ENCODE measurements around the gene HOPX.
"Not testable (repeated sequence)": the region's sequence is repeated elsewhere in the genome, so short reads cannot be mapped to it uniquely, and the experiment has no call there.

The HOPX gene

GRCh38 chr4:56653461-56654237 is 27.4 kb downstream of the HOPX start:
- FAIRE-seq: no peak

- no peak for FAIRE-seq
These were observed 28.9 kb downstream of the HOPX start for GRCh38 chr4:56652196-56652595.

- FAIRE-seq: no peak
These were observed 30.1 kb downstream of the HOPX start for GRCh38 chr4:56651056-56651350.

DNA sequence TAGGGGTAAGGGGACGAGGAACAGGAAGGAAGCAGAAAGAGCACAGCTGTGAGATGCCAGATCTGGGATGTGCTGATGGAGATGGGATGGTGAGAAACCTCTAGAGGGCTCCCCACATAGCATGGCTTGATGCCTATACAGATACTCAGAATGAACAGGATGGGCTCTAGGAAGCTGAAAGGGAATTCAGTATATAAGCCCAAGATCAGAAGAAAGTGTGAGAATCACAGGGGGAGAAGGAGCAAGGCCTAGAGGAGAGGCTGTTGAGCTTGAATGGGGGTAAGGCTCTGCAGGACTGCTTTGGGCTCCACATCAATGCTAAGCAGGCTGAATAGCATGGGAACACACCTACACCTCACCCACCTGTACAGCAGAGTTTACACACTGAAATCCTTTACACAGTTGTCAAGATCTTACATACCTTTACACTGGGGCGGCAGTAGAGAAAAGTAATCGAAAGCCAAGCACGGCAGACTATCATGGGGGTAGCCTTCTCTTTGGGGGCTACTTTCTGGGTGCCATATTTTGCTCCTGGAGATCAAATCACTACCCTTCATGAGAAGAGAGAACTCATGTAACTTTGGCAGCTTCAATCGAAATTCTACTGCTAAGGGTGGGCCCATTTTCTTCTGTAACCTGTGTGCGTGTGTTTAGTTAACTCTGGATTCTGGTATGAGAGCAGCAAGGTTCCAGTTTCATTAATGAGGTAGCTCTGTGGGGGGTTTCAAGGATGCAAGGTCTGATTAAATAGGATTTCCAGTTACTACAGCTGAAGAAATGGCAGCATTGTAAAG is 30.6 kb downstream of the HOPX start:
- no peak for FAIRE-seq

DNA sequence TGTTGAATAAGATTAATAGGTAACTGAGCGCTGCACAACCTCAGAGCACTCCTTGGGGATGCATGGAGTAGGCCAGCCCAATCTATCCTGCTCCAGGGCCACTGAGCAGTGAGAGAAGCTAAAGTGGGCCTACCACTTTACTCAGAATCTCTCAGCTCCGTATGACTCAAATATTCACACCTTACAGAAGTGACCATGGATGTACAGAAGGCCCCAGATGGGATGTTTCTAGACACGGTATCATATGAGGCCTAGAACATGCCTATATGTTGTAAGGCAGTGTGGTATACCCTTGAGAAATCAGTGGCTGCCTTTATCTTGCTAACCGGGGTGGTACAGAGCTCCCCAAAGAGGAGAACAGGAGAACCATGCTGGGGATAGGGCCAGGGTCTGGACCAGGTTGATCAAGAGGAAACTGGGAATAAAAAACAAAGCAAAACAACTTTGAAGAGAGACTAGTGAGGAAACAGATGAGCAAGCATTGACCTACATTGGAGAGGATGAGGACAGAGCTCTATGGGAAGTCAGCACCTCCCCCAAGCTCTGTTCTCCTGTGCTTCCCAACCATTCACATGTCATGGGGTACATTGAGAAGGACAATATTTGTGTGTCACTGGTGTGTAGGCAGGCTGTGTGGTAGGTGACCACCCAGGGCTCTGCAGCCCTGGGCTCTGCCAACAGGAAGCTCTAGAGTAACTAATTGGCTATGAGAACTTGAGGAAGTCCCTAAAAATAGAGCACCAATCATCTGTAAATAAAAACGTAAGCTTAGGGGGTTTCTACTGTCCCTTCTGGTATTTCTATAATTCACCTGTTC is 31.4 kb downstream of the HOPX start:
- no peak for FAIRE-seq

- no peak for FAIRE-seq
These were observed 32.3 kb downstream of the HOPX start for GRCh38 chr4:56648824-56649151.

DNA sequence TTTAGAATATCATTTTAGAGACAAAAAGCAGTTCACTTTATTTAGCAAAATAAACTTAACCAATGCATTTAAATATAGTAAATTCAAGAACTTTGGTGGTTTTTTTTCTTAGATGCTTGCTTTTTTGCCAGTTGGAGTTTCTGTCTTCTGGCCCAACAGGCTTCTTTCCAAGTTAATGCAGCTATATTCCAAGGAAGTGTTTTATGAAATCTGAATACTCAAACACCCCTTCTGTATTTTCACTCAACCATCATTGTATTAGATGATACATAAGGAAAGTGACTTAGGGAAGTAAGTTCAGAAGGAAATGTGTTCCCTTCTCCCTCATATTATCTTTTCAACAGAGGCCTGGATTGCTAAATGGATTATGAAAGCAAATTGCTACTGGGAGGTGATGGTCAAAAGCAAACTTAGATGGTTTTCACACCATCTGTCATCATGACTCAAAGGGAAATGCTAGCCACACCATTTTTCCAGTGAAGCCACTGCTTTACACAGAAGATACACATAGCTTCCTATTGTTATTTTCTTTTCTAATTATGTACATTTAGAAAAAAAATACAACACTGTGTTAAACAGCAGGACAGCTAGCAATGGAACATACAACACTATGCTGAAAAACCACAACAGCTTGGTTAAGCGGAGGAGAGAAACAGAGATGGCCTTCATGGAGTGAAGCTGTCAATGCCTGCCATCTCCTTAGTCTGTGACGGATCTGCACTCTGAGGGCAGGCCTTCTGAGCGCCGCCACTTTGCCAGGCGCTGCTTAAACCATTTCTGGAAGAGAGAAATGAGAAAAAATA is 32.9 kb downstream of the HOPX start:
- FAIRE-seq: no peak

DNA sequence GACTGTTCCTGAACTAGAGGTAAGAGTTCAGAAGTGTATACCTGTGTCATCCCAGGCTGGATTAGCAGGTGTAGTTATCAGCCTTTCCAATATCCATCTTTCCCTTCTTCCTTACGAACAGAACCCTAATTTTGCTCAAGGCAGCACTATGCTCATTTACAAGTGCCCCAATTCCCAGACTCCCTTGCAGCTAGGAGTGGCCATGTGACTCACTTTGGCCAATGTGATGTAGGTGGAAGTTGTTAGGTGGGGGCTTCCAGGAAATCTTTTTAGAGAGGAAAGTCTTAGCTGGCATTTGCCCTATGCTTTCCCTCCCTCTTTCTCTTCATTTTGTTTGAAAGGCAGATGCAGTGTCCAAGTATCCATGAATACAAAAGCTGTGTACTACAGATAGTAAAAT is 34.8 kb downstream of the HOPX start:
- no peak for FAIRE-seq

DNA sequence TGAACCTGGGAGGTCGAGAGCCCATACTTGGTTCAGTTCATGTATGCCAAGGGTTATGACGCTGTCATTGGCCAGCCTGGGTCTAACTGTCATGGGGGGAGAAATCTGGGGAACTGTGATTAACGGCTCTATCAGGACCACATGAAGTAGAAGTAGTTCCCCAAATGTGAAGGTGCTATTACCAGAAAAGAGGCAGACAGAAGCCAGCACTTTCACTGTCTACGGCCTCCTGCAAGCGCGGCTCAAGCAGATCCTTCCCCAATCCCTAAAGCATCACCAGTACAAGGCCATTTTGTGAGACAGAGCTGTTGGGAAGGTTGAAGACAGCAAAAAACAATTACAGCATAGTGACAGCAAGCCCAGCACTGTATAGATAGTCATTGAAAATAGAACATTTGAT is 37.5 kb downstream of the HOPX start:
- no peak for FAIRE-seq

DNA sequence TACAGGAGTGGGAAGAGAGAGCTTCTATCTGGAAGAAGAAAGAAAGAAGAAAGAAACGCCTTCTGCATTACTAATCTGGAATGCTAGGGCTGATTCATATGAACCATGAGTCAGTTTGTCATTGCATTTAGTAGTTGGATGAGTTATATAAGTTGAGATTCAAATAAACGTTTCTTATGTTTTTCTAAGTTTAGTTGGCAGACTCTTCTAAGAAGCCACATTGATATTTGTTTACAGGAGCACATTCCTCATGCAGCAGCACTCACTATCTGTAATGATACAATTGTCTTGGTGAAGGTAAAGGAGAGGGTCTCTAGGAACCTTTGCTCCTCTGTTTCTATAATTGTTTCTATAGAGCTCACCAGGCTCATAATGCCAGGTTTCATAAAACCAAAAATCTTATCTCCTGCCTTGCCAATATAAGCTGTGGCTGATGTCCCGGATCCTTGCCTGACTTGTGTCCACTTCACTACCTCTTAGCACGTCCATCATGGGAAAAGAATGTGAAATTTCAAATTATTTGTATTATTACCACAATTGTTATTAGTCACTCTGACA is 39.5 kb downstream of the HOPX start:
- no peak for FAIRE-seq

GRCh38 chr4:56640621-56641493 is 40.2 kb downstream of the HOPX start:
- no peak for FAIRE-seq

DNA sequence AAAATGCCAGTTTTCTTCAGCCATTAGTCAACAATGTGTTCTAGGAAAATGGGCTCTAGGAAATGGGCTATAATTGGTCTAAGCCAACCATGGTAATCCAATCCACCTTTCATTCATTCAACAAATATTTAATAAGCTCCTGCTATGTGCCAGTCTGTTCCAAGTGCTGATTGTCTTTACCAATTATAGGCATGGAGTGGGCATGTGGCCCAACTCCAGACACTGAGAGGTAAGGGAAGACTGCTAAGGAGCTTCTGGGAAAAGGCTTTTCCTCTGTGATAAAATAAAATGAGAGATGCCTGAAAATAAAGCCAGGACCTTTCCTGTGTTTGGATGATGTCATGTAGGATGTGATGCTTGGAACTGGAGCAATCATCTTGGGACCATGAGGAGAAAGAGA is 43.3 kb downstream of the HOPX start:
- FAIRE-seq: no peak

DNA sequence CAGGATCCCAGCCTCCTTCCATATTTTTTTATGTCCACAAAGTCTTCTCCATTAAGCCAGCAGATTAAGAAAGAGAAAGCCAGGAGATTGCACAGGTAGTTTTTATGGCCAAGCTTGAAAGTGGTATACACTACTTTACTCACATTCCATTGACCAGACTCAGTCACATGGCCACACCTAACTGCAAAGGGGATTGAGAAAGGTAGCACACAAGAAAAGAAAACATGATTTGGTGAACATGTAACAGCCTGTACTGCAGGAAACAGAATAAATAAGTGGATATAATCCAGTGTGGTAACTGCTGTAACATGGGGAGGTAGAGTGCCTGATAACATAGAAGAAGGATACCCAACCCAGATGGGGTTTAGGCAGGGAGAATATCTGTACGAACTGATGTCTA is 43.9 kb downstream of the HOPX start:
- no peak for FAIRE-seq

DNA sequence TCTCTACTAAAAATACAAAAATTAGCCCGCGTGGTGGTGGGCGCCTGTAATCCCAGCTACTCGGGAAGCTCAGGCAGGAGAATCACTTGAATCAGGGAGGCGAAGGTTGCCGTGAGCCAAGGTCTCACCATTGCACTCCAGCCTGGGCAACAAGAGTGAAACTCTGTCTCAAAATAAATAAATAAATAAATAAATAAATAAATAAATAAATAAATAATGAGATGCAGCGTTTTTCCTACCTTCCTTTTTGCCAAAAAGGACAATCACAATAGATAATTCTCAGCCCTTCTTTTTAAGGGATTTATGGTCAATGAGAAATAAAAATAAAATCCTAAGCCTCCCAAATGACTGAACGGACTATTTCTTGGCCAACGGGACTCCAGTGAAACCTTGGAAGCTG is 46.1 kb downstream of the HOPX start:
- not testable (repeated sequence) for FAIRE-seq

- FAIRE-seq: no peak
These were observed 47.6 kb downstream of the HOPX start for GRCh38 chr4:56633486-56633885.

- no peak for FAIRE-seq
These were observed 50.0 kb downstream of the HOPX start for GRCh38 chr4:56630876-56631666.

DNA sequence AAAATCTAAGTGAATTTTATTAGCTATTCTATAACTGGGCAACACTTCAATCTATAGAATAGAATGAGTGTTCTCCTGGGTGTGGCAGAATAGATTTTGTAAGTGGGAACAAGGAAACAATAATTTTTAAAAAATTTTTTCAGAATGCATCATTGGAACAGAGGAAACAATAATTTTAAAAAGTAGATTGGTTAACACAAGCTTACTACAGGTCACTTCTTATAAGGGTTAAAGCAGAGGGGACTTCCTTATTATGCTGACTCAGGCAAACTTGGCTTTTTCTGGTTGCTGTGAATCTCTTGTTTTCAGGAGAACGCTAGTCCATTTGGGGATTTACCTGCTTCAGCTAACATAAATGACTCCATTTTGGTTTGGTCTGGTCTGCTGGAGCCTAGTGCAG is 52.5 kb downstream of the HOPX start:
- no peak for FAIRE-seq

DNA sequence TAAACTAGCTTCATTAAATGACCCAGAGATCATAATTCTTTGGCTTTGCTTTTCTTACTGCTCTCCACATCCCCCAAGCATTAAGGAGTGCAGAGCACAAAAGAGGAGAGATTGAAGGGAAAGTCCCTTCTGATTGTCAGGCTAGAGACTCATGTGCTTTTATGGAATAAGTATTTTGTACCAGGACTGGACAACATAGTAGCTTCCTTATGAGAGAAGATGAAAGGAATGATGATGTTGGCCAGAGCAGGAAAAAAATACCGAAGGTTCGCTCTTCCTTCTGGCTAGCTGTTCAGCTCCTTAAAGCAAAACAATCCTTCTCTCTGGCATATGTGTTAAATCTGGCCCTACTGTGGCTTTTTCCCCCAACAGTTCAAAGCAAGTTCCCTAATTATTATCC is 53.1 kb downstream of the HOPX start:
- no peak for FAIRE-seq

DNA sequence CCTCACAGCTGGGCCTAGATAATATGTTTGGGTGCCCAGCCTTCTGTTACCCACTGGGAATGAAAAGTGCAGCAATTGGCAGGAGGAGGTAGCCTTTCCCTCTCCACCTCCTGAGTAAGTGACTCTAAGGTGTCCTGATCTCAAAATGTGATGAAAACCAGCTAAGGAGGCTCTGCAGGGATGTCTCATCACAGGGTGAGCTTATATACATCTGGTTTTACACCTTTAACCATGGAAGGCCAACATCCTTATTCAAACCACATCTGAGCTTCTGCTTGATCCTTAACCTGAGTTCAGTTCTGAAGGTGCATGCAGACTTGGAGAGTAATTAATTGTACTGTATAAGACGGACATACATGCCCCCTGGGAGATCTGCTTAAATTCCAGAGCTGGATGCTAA is 53.7 kb downstream of the HOPX start:
- FAIRE-seq: no peak

DNA sequence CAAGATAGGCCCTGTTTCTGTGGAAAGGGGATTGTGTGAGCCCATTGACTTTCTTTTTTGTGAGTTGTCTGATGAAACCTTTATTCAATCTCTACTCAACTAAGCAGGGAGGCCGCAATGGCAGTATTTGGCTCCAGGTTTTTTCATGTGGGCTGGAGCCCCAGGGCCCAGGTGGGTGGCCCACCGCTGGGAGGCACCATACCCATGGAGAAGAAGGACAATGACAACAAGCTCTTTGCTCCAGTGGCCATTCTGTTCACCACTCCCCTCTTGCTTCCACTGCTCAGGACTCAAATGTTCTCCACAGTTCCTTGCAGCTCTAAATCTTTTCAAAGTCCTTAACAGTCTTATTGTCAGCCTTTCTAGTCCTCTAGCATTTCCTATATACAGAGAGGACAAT is 54.1 kb downstream of the HOPX start:
- FAIRE-seq: no peak

DNA sequence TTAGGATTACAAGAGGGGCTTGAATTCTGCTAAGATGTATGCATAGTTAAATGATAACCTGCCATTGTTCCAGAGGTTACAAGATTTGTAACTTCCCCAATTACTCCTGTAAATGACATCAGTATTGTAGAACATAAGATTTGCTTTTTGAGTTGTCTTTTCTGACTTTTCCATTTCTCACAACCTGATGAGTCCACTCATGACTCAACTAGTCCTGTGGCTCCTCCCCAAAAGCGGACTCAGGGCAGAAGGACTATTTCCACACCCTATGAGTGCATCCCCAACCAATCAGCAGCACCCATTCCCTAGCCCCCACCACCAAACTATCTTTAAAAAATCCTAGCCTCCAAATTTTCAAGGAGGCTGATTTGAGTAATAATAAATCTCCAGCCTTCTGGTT is 54.7 kb downstream of the HOPX start:
- FAIRE-seq: no peak
